Tibial artery (tissue), 4 donors: Measurements from ENCODE around the gene HOXA10.

Source experiments
- DNase-seq, 2 donors: peaks; one replicate each; pipeline ENCODE4 v3.0.0-alpha.2; 2019
- H3K27ac ChIP-seq, 2 donors: fragments of 200-600 bp; sonication (generic) in 1 of 2; 1 replicate in 1 of 2; 2 replicates in 1 of 2; pipeline ENCODE4 v1.5.1; 2018 to 2019; ENCODE audit warnings: mild to moderate bottlenecking in 1 of 2
- H3K27me3 ChIP-seq, 2 donors: fragments of 200-600 bp; sonication (generic) in 1 of 2; one replicate each; pipeline versions ENCODE4 v1.5.1 to v1.6.0; 2016 to 2019
- H3K36me3 ChIP-seq, 3 donors: fragments of 200-600 bp; sonication (generic) in 2 of 3; one replicate each; pipeline ENCODE4 v1.5.1; 2016 to 2019; ENCODE audit warnings: mild to moderate bottlenecking in 2 of 3
- H3K4me1 ChIP-seq, 4 donors: fragments of 200-600 bp; sonication (generic) in 2 of 4; 1 replicate in 3 of 4; 2 replicates in 1 of 4; pipeline ENCODE4 v1.5.1; 2016 to 2019
- H3K4me3 ChIP-seq, 2 donors: fragments of 200-600 bp; sonication (generic) in 1 of 2; 1 replicate in 1 of 2; 2 replicates in 1 of 2; pipeline ENCODE4 v1.5.1; 2018 to 2019; ENCODE audit warnings: mild to moderate bottlenecking in 2 of 2
- H3K9me3 ChIP-seq, 3 donors: fragments of 200-600 bp; sonication (generic) in 1 of 3; one replicate each; pipeline ENCODE4 v1.5.1; 2016 to 2019
- intact Hi-C: fragments of 100-400 bp; cut with DNase I; formaldehyde crosslinking; loops from one replicate; pipeline ENCODE4 v1.15.0; 2023; ENCODE audit warnings: low total_unique reads
- TF ChIP-seq, protein P1 (sequence below), 2 experiments: fragments of 200-600 bp in 1 of 2; fragments of 450-650 bp in 1 of 2; IDR thresholded peaks; one replicate each; pipeline ENCODE4 v1.5.1; 2017 to 2019; ENCODE audit warnings: antibody characterized with exemption in 2 of 2, mild to moderate bottlenecking in 1 of 2, moderate library complexity in 1 of 2

Gene HOXA10

DNA sequence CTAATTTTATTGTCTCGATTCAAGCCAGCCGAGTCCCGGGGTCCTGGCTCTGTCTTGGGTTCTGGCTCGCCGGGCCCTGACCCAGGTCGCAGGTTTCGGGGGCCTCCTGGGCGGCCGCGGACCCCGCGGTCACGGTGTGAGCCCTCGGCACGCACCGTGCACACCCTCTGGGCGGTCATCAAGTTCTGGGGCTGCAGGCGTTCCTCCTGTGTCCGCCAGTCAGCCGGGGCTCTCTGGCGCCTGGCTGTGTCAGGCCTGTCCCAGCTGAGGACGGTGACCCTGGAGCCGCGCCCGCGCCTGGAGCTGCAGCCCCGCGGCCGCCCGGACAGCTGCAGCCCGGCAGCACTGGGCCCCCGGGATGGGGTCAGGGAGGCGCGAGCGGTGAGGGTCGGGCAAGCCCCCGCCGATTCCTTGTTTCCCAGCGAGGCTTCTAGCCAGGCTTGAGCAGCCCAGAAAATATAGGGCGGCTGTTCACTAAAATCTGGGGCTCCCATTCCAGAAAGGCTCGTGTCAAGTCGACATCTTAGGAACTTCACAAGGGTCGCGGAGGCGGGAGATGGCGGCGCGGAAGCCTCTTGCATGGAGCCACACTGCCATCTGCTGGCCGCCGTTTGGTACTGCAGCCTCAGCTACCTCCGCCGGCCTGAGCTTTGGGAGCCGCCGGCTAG, 13.4 kb downstream of the HOXA10 start:
- DNase-seq: peak; percentile 90
- Histone ChIP-seq H3K4me3 (peak overlapping the region; percentile 68 to 91), H3K9me3 (no peaks in the 10 kb centered on the region), H3K36me3 (no peaks in the 10 kb centered on the region), H3K27me3 (no peaks in the 10 kb centered on the region), H3K4me1 (peaks cover 0 to 43% (median 17%) of the 10 kb centered on the region in 4 donors), H3K27ac (peak overlapping the region; percentile 82 to 96)
- TF ChIP-seq, protein P1, sequence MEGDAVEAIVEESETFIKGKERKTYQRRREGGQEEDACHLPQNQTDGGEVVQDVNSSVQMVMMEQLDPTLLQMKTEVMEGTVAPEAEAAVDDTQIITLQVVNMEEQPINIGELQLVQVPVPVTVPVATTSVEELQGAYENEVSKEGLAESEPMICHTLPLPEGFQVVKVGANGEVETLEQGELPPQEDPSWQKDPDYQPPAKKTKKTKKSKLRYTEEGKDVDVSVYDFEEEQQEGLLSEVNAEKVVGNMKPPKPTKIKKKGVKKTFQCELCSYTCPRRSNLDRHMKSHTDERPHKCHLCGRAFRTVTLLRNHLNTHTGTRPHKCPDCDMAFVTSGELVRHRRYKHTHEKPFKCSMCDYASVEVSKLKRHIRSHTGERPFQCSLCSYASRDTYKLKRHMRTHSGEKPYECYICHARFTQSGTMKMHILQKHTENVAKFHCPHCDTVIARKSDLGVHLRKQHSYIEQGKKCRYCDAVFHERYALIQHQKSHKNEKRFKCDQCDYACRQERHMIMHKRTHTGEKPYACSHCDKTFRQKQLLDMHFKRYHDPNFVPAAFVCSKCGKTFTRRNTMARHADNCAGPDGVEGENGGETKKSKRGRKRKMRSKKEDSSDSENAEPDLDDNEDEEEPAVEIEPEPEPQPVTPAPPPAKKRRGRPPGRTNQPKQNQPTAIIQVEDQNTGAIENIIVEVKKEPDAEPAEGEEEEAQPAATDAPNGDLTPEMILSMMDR (IDR thresholded peaks at IDR 0.05): peak; percentile 98 to 99
- intact Hi-C loops: loop anchor here (2.0 to 10.0 kb wide), 3 partner anchors 790 to 1766 kb away; partner anchors contain the start of genes CBX3 and HNRNPA2B1

DNA sequence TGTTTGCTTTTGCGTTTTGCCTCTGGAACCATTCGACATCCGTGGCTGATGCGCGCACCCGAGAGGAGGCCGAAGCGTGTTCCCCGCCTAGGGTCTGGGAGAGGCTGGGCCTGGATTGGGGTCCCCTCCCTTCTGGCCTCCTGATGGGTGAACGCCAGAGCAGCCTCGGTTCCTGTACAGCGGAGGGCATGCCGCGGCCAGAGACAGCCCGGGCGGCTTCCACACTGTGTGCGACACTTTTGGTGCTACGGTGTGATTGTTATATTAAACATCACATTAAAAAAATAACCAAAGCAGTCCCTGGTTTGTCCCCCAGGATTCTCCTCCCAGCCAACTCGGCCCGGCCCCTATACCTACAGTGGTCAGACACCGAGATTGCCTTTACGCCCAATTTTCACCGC, 14.0 kb downstream of the HOXA10 start:
- H3K36me3 ChIP-seq: no peaks in the 10 kb centered on the region
- DNase-seq: peak; percentile 24 to 71
- intact Hi-C loops: loop anchor here (2.0 to 10.0 kb wide), 3 partner anchors 789 to 1765 kb away; partner anchors contain the start of genes CBX3 and HNRNPA2B1
- no peaks in the 10 kb centered on the region for H3K27me3 ChIP-seq
- peak overlapping the region; percentile 82 to 96 for H3K27ac ChIP-seq
- TF ChIP-seq, protein P1 (IDR thresholded peaks at IDR 0.05): no peak
- H3K4me1 ChIP-seq: peaks cover 0 to 48% (median 22%) of the 10 kb centered on the region in 4 donors
- no peaks in the 10 kb centered on the region for H3K9me3 ChIP-seq
- H3K4me3 ChIP-seq: peak overlapping the region; percentile 68 to 91

DNA sequence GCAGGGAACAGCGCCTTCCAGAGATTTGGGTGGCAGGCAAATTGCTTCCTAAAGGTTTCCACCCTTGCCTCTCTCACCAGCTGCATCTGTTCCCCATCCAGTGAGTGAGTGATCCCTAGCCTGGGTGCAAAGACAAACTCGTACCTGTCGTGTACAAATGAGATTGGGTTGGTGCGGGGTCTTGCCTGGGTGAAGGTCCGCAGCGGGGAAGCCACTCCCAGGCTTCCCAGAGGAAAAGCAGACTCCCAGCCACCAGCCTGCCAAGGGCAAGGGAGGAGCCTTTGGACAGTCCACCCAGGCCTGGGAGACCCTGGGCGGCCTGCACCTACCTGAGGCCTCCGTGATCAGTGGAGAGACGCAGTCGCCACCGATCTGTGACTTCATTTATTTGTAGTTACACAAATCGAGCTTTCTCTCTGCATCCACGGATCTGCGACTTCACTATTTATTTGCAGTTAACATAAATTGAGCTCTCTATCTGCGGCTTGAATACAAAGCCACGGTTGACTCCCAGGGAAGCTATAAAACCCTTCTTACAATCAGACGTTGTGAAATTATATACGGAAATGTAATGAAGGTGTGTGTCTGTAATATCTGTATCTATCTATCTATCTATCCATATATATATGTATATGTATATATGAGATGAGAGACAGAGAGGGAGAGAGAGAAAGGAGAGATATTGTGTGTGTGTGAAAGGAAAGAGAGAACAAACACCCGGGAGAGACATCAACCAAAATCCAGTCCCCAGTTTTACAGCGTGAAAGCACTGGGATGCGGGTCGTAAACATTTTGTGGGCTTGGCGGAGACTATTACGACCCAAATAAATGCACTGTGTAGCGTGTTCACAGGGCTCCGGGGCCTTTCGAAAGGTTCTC, 14.6 kb downstream of the HOXA10 start:
- no peak for DNase-seq
- Histone ChIP-seq H3K27me3 (no peaks in the 10 kb centered on the region), H3K9me3 (no peaks in the 10 kb centered on the region), H3K4me1 (peaks cover 0 to 53% (median 27%) of the 10 kb centered on the region in 4 donors), H3K36me3 (no peaks in the 10 kb centered on the region), H3K4me3 (no peak overlapping the region), H3K27ac (no peak overlapping the region)
- intact Hi-C loops: loop anchor here (2.0 to 10.0 kb wide), 4 partner anchors 297 to 1765 kb away; partner anchors contain the start of genes CBX3, HNRNPA2B1 and SKAP2
- TF ChIP-seq, protein P1 (IDR thresholded peaks at IDR 0.05): no peak

GRCh38 chr7:27158436-27159265, 15.5 kb downstream of the HOXA10 start:
- TF ChIP-seq, protein P1 (IDR thresholded peaks at IDR 0.05): no peak
- no peaks in the 10 kb centered on the region for H3K36me3 ChIP-seq
- DNase-seq: peak in 1 of 2 donors; percentile 60
- H3K4me3 ChIP-seq: no peak overlapping the region
- intact Hi-C loops: loop anchor here (5.0 kb wide), 1 partner anchor 296 kb away; the partner anchor contains the start of gene SKAP2
- H3K4me1 ChIP-seq: peaks cover 0 to 52% (median 30%) of the 10 kb centered on the region in 4 donors
- no peaks in the 10 kb centered on the region for H3K9me3 ChIP-seq
- no peaks in the 10 kb centered on the region for H3K27me3 ChIP-seq
- no peak overlapping the region for H3K27ac ChIP-seq
